LNCaP clone FGC (cell line): ENCODE results near the gene OPCML.

Experiments
- DNase-seq: peaks from one replicate; pipeline ENCODE4 v3.0.0-alpha.2; 2011; ENCODE audit warnings: low read depth
- H3K4me3 ChIP-seq: 2 replicates; pipeline ENCODE4 v1.5.1; 2011; ENCODE audit warnings: mild to moderate bottlenecking, low read depth, low read length, control low read depth
- CTCF ChIP-seq: IDR thresholded peaks from 2 replicates; pipeline ENCODE4 v1.5.1; 2012; ENCODE audit warnings: mild to moderate bottlenecking; ENCODE audit not compliant: control insufficient read depth, insufficient read depth; ENCODE audit errors: extremely low read depth

Gene OPCML

GRCh38 chr11:133339495-133340140 lies 192.7 kb downstream of the OPCML start:
- no peak for DNase-seq
- no peak overlapping the region for H3K4me3 ChIP-seq
- no peak for TF ChIP-seq CTCF

GRCh38 chr11:133338588-133338987 lies 193.7 kb downstream of the OPCML start:
- no peak overlapping the region for H3K4me3 ChIP-seq
- DNase-seq: no peak
- TF ChIP-seq CTCF: no peak

- no peak for DNase-seq
- H3K4me3 ChIP-seq: no peak overlapping the region
- no peak for TF ChIP-seq CTCF
Observed at GRCh38 chr11:133337951-133338418, 194.3 kb downstream of the OPCML start.

- H3K4me3 ChIP-seq: no peak overlapping the region
- no peak for TF ChIP-seq CTCF
- DNase-seq: no peak
Observed at GRCh38 chr11:133337193-133337592, 195.1 kb downstream of the OPCML start.

- TF ChIP-seq CTCF: no peak
- H3K4me3 ChIP-seq: no peak overlapping the region
- no peak for DNase-seq
Observed at GRCh38 chr11:133331031-133331430, 201.3 kb downstream of the OPCML start.

- DNase-seq: no peak
- no peak overlapping the region for H3K4me3 ChIP-seq
- no peak for TF ChIP-seq CTCF
Observed at GRCh38 chr11:133326849-133327248, 205.5 kb downstream of the OPCML start.

DNA sequence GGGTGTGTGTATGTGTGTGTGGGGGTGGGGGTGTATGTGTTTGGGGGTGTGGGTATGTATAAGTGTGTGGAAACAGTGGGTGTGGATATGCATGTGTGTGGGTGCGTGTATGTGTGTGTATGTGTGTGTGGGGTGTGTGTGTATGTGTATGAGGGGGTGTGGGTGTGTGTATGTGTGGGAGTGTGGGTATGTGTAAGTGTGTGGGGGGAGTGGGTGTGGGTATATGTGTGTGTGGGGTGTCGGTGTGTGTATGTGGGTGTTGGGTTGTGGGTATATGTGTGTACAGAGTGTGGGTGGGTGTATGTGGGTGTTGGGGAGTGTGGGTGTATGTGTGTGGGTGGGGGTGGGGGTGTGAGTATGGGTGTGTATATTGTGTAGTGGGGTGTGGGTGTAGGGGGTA lies 206.0 kb downstream of the OPCML start:
- no peak overlapping the region for H3K4me3 ChIP-seq
- no peak for DNase-seq
- TF ChIP-seq CTCF: no peak
